PC-3 (cell line): Measurements from ENCODE around the gene SPATA6. TPM values are rescaled to one million over a fixed set of nuclear protein-coding genes. Genes with fewer than 3 reads are reported as not detected.

Source experiments
- ATAC-seq: fragments of 200-7000 bp; cut with Tn5 transposase; 2 replicates; pipeline ENCODE4 v1.9.1; 2020; ENCODE audit warnings: mild to moderate bottlenecking, moderate library complexity
- BruUV-seq: library from RNA; stranded (reverse); fragments of 400-500 nt; replicated peaks from 2 replicates; lab custom pipeline; 2021; lab: Mats Ljungman, UMichigan
- CTCF ChIA-PET: fragments of 300-600 bp; sonication (Branson Sonifier 250); formaldehyde crosslinking; loops from one replicate; lab custom pipeline; 2022; ENCODE audit warnings: antibody characterized with exemption; lab: Charles Lee
- POLR2A ChIA-PET: fragments of 300-600 bp; sonication (Branson Sonifier 250); formaldehyde crosslinking; loops from one replicate; lab custom pipeline; 2022; ENCODE audit warnings: antibody characterized with exemption; ENCODE audit not compliant: unreplicated experiment; lab: Charles Lee
- DNase-seq: peaks from one replicate; pipeline ENCODE4 v3.0.0-alpha.2; 2015
- H2AFZ ChIP-seq: fragments of 300-600 bp; sonication (generic); 2 replicates; pipeline ENCODE4 v1.6.0; 2016; ENCODE audit warnings: antibody characterized with exemption, low read length
- H3F3A ChIP-seq: fragments of 300-600 bp; sonication (generic); one replicate; pipeline ENCODE4 v1.6.0; 2017; ENCODE audit warnings: antibody characterized with exemption, low read length, control low read depth, mild to moderate bottlenecking; ENCODE audit not compliant: unreplicated experiment
- H3K27ac ChIP-seq: fragments of 300-600 bp; sonication (generic); 2 replicates; pipeline ENCODE4 v1.5.1; 2016; ENCODE audit warnings: mild to moderate bottlenecking, low read length
- H3K27me3 ChIP-seq: fragments of 300-600 bp; sonication (generic); 2 replicates; pipeline ENCODE4 v1.6.1; 2016; ENCODE audit warnings: low read length, mixed read lengths
- H3K36me3 ChIP-seq: fragments of 300-600 bp; sonication (generic); 2 replicates; pipeline ENCODE4 v1.6.1; 2016; ENCODE audit warnings: low read depth, mixed run types, low read length, mixed read lengths
- H3K4me1 ChIP-seq: fragments of 300-600 bp; sonication (generic); 2 replicates; pipeline ENCODE4 v1.5.1; 2016; ENCODE audit warnings: low read length; ENCODE audit not compliant: insufficient read depth
- H3K4me2 ChIP-seq: fragments of 300-600 bp; sonication (generic); 2 replicates; pipeline ENCODE4 v1.6.0; 2016; ENCODE audit warnings: low read length
- H3K4me3 ChIP-seq: fragments of 300-600 bp; sonication (generic); 2 replicates; pipeline ENCODE4 v1.5.1; 2016; ENCODE audit warnings: mild to moderate bottlenecking, low read length, mixed read lengths
- H3K79me2 ChIP-seq: fragments of 300-600 bp; sonication (generic); 2 replicates; pipeline ENCODE4 v1.6.1; 2017; ENCODE audit warnings: low read length, mixed read lengths
- H3K9ac ChIP-seq: fragments of 300-600 bp; sonication (generic); 2 replicates; pipeline ENCODE4 v1.6.0; 2016; ENCODE audit warnings: mild to moderate bottlenecking, low read length
- H3K9me2 ChIP-seq: fragments of 300-600 bp; sonication (generic); replicated peaks from 2 replicates; pipeline ENCODE4 v1.6.1; 2016; ENCODE audit warnings: mixed run types, low read length, mixed read lengths
- H3K9me3 ChIP-seq: fragments of 300-600 bp; sonication (generic); 2 replicates; pipeline ENCODE4 v1.6.1; 2016; ENCODE audit warnings: low read length, mixed read lengths
- H4K20me1 ChIP-seq: fragments of 300-600 bp; sonication (generic); 2 replicates; pipeline ENCODE4 v1.6.1; 2016; ENCODE audit warnings: low read length, mixed read lengths
- EZH2 ChIP-seq: fragments of 300-600 bp; sonication (generic); IDR thresholded peaks from one replicate; pipeline ENCODE4 v1.6.1; 2017; ENCODE audit warnings: antibody characterized with exemption, mild to moderate bottlenecking, low read length; ENCODE audit not compliant: unreplicated experiment
- EZH2phosphoT487 ChIP-seq: fragments of 300-600 bp; sonication (generic); IDR thresholded peaks from 2 replicates; pipeline ENCODE4 v1.6.1; 2018; ENCODE audit warnings: mild to moderate bottlenecking, antibody characterized with exemption, low read length, borderline replicate concordance
- intact Hi-C: fragments of 100-400 bp; cut with micrococcal nuclease; formaldehyde crosslinking; loops from 2 replicates; pipeline ENCODE4 v1.9.0; 2023
- total RNA-seq: library from RNA; depleted of rRNA; stranded (reverse); fragments of >200 nt; gene quantifications from 2 replicates; pipeline ENCODE4 v1.2.3, GENCODE V29; 2014
- TF ChIP-seq, protein P1 (sequence below): fragments of 300-600 bp; sonication (generic); conservative IDR thresholded peaks from 2 replicates; pipeline ENCODE4 v1.5.1; 2017; ENCODE audit warnings: antibody characterized with exemption, low read depth, mild to moderate bottlenecking, low read length

Gene SPATA6
- total RNA-seq, 1 experiment from 2014 or later = 0.40 TPM

DNA sequence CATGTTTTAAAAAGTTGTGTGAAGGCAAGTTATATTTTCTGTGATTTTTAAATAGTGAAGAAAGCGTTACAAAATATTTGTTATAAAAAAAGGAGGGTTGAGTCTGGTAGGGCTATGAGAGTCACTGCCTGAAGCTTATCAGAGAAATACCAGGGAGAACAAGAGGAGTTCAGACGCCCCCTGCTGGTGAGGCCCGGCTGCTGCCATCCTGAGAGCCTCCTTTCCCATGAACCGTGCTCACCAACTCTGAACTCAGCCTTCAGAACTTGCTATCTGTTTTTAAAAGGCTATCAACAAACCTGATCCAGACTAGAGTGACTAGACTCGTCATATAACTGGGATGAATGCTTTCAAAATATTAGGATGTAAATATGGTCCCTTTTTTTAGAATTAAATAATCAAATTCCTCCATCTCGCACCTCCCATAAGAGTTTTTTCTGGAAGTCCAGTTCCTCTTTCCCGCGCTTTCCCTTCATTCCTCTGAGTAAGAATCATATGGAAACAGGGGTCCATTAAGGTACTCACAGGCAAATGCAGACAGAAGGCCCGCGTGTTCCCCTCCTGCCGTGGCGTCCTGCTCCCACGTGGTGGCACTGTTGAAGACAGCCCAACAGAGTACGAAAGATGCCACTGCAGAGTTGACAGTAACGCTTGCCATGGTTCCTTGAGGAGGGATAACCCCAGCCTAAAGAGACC is 26.2 kb upstream of the SPATA6 start:
- no peak overlapping the region for H3K27ac ChIP-seq
- H3K9me3 ChIP-seq = no peaks in the 10 kb centered on the region
- no peaks in the 10 kb centered on the region for H3K36me3 ChIP-seq
- no TSS peak for BruUV-seq
- H4K20me1 ChIP-seq = no peaks in the 10 kb centered on the region
- ATAC-seq = peak; percentile 76
- peaks cover 12% of the 10 kb centered on the region for H3K4me1 ChIP-seq
- no peak overlapping the region for H3K4me3 ChIP-seq
- DNase-seq = peak; percentile 70
- ChIA-PET CTCF (interaction anchor here (0.6 to 1.8 kb wide), 7 partner anchors 26 to 142 kb away, joined by 3 to 20 read pairs (median 7); partner anchors contain the start of gene SPATA6), POLR2A (interaction anchor here (1.0 kb wide), 1 partner anchor 26 kb away, joined by 3 read pairs; the partner anchor contains the start of gene SPATA6)
- peak overlapping the region; percentile 45 for H2AFZ ChIP-seq
- no peaks in the 10 kb centered on the region for H3K9me2 ChIP-seq
- H3F3A ChIP-seq = no peaks in the 10 kb centered on the region
- H3K9ac ChIP-seq = no peak overlapping the region
- no peaks in the 10 kb centered on the region for H3K27me3 ChIP-seq
- intact Hi-C loops = loop anchor here (1.0 to 10.0 kb wide), 4 partner anchors 25 to 393 kb away; partner anchors contain the start of gene SPATA6
- TF ChIP-seq, protein P1, sequence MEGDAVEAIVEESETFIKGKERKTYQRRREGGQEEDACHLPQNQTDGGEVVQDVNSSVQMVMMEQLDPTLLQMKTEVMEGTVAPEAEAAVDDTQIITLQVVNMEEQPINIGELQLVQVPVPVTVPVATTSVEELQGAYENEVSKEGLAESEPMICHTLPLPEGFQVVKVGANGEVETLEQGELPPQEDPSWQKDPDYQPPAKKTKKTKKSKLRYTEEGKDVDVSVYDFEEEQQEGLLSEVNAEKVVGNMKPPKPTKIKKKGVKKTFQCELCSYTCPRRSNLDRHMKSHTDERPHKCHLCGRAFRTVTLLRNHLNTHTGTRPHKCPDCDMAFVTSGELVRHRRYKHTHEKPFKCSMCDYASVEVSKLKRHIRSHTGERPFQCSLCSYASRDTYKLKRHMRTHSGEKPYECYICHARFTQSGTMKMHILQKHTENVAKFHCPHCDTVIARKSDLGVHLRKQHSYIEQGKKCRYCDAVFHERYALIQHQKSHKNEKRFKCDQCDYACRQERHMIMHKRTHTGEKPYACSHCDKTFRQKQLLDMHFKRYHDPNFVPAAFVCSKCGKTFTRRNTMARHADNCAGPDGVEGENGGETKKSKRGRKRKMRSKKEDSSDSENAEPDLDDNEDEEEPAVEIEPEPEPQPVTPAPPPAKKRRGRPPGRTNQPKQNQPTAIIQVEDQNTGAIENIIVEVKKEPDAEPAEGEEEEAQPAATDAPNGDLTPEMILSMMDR = peak; percentile 90
- TF ChIP-seq EZH2 (no peak), EZH2phosphoT487 (no peak)
- peak overlapping the region; percentile 8; the same call in 1 of the 2 replicates for H3K4me2 ChIP-seq
- H3K79me2 ChIP-seq = no peaks in the 10 kb centered on the region

DNA sequence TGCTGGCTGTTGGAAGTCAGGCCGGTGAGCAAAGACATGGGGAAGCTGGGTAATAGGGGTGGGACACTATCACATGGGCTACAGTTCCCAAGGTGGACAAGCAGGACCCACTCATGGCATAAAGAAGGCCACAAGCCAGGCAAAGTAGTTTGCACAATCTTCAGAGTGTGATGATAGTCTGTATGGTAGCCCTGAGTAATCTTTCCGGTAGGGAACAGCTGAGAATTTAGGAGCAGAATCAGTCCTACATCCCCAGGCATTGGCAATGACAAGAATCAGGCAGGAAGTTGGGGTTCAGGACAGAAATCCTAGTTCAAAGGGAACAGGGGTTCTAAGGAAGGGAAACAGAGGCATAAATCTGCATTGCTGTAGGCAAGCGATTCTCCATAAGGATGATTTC is 23.9 kb upstream of the SPATA6 start:
- no peaks in the 10 kb centered on the region for H3K9me2 ChIP-seq
- no peak overlapping the region for H3K4me3 ChIP-seq
- no peak overlapping the region for H2AFZ ChIP-seq
- DNase-seq = no peak
- ChIA-PET CTCF (no interaction called here), POLR2A (no interaction called here)
- no peaks in the 10 kb centered on the region for H3K36me3 ChIP-seq
- H3K27ac ChIP-seq = no peak overlapping the region
- H3K79me2 ChIP-seq = no peaks in the 10 kb centered on the region
- intact Hi-C loops = loop anchor here (10.0 kb wide), 1 partner anchor 391 kb away; no protein-coding TSS in a partner anchor
- BruUV-seq = no TSS peak
- H3K9ac ChIP-seq = no peak overlapping the region
- no peaks in the 10 kb centered on the region for H3K27me3 ChIP-seq
- H3K9me3 ChIP-seq = no peaks in the 10 kb centered on the region
- H4K20me1 ChIP-seq = no peaks in the 10 kb centered on the region
- H3K4me2 ChIP-seq = no peak overlapping the region
- no peak for ATAC-seq
- TF ChIP-seq, protein P1 = no peak
- TF ChIP-seq EZH2phosphoT487 (no peak), EZH2 (no peak)
- no peaks in the 10 kb centered on the region for H3F3A ChIP-seq
- peaks cover 12% of the 10 kb centered on the region for H3K4me1 ChIP-seq

DNA sequence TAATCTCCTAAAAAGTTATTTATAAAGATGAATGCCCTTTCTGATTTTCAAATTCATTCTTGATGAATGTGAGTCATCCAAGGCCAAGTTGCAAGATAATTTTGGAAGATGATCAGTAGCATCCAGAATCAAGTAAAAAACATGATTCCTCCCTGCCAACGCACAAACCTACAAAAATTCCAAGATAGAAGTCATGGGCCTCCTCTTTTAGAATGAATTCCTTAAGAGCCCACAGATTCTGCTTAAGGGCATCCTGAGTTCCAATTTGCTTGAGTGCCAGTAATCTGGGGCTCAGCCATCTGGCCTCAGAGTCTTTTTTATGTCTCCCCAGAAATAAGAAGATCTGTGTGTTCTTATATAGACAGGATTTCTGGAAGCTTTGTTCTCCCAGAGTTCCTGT is 23.2 kb upstream of the SPATA6 start:
- H3K27ac ChIP-seq = no peak overlapping the region
- no peaks in the 10 kb centered on the region for H3F3A ChIP-seq
- H3K4me1 ChIP-seq = peaks cover 12% of the 10 kb centered on the region
- no peak for DNase-seq
- TF ChIP-seq EZH2 (no peak), EZH2phosphoT487 (no peak)
- TF ChIP-seq, protein P1 = no peak
- H3K4me2 ChIP-seq = no peak overlapping the region
- H3K4me3 ChIP-seq = no peak overlapping the region
- ChIA-PET CTCF (interaction anchor here (1.0 kb wide), 1 partner anchor 23 kb away, joined by 10 read pairs; the partner anchor contains the start of gene SPATA6), POLR2A (no interaction called here)
- no peaks in the 10 kb centered on the region for H3K79me2 ChIP-seq
- H3K27me3 ChIP-seq = no peaks in the 10 kb centered on the region
- no peaks in the 10 kb centered on the region for H3K36me3 ChIP-seq
- no peak for ATAC-seq
- no peaks in the 10 kb centered on the region for H4K20me1 ChIP-seq
- H3K9me3 ChIP-seq = no peaks in the 10 kb centered on the region
- no peak overlapping the region for H3K9ac ChIP-seq
- H3K9me2 ChIP-seq = no peaks in the 10 kb centered on the region
- no peak overlapping the region for H2AFZ ChIP-seq
- BruUV-seq = no TSS peak
- intact Hi-C loops = loop anchor here (10.0 kb wide), 1 partner anchor 390 kb away; no protein-coding TSS in a partner anchor
